IPS DF 4.7 (cell line): ENCODE data around the gene OR51B6.
"Not testable (repeated sequence)": the region's sequence is repeated elsewhere in the genome, so short reads cannot be mapped to it uniquely, and the experiment has no call there.

ENCODE experiments used
- DNase-seq: peaks from one replicate; pipeline ENCODE4 v3.0.0-alpha.2; 2013; ENCODE audit warnings: low spot score; ENCODE audit errors: extremely low read depth

Gene OR51B6

GRCh38 chr11:5351208-5351607 lies at the start of gene OR51B6:
TSS of gene OR51B6 (plus strand) at chr11:5351508. CDS start at chr11:5351508, 0 bp downstream.
- no peak for DNase-seq

- DNase-seq, result no peak
Observed at GRCh38 chr11:5301846-5302245, 49.5 kb upstream of the OR51B6 start, which contains the start of gene OR51B4. TSS of gene OR51B4 (minus strand) at chr11:5301946. CDS start at chr11:5301946, 0 bp downstream.

GRCh38 chr11:5303626-5304025 lies 47.7 kb upstream of the OR51B6 start:
- DNase-seq, result no peak

- no peak for DNase-seq
Observed at GRCh38 chr11:5304046-5304445, 47.3 kb upstream of the OR51B6 start.

- DNase-seq, result no peak
Observed at GRCh38 chr11:5307256-5308019, 43.9 kb upstream of the OR51B6 start.

GRCh38 chr11:5310423-5310822 lies 40.9 kb upstream of the OR51B6 start:
- DNase-seq, result no peak

GRCh38 chr11:5313326-5314023 lies 37.8 kb upstream of the OR51B6 start:
- DNase-seq, result not testable (repeated sequence)

GRCh38 chr11:5317292-5317691 lies 34.0 kb upstream of the OR51B6 start:
- DNase-seq, result no peak

GRCh38 chr11:5324197-5324596 lies 27.1 kb upstream of the OR51B6 start, which contains the start of gene OR51B2:
TSS of gene OR51B2 (minus strand) at chr11:5324297. CDS start at chr11:5324297, 0 bp downstream.
- DNase-seq, result no peak

- DNase-seq, result no peak
Observed at GRCh38 chr11:5335170-5335569, 16.1 kb upstream of the OR51B6 start.

- DNase-seq, result no peak
Observed at GRCh38 chr11:5336331-5336730, 15.0 kb upstream of the OR51B6 start.

- not testable (repeated sequence) for DNase-seq
Observed at GRCh38 chr11:5337253-5337652, 14.1 kb upstream of the OR51B6 start.

- no peak for DNase-seq
Observed at GRCh38 chr11:5339771-5340322, 11.5 kb upstream of the OR51B6 start.

GRCh38 chr11:5343474-5344335 lies 7.6 kb upstream of the OR51B6 start, which contains the start of gene OR51B5:
TSS of gene OR51B5 (minus strand) at chr11:5343524. CDS start at chr11:5343524, 0 bp downstream.
- no peak for DNase-seq

- DNase-seq, result no peak
Observed at GRCh38 chr11:5345831-5346230, 5.5 kb upstream of the OR51B6 start.

- no peak for DNase-seq
Observed at GRCh38 chr11:5348551-5349194, 2.6 kb upstream of the OR51B6 start.

GRCh38 chr11:5349550-5349949 lies 1.8 kb upstream of the OR51B6 start:
- DNase-seq, result no peak

- not testable (repeated sequence) for DNase-seq
Observed at GRCh38 chr11:5356031-5356430, 4.7 kb downstream of the OR51B6 start.

GRCh38 chr11:5362017-5362625 lies 10.8 kb downstream of the OR51B6 start:
- no peak for DNase-seq

- no peak for DNase-seq
Observed at GRCh38 chr11:5363679-5364078, 12.4 kb downstream of the OR51B6 start.
